Mucosa of rectum (tissue), 2 donors: Measurements from ENCODE around the gene RASGRF2.

Experiments used
- H3K27ac ChIP-seq, 2 donors: one replicate each; pipeline ENCODE4 v1.7.0; 2013; ENCODE audit warnings: inconsistent platforms in 2 of 2, low read depth in 2 of 2, low read length in 2 of 2
- H3K27me3 ChIP-seq, 2 donors: one replicate each; pipeline ENCODE4 v1.7.0; 2013; ENCODE audit warnings: low read length in 2 of 2; ENCODE audit not compliant: control insufficient read depth in 2 of 2, insufficient read depth in 2 of 2
- H3K36me3 ChIP-seq, 2 donors: one replicate each; pipeline ENCODE4 v1.7.0; 2013; ENCODE audit warnings: low read length in 2 of 2; ENCODE audit not compliant: control insufficient read depth in 2 of 2, insufficient read depth in 2 of 2
- H3K4me1 ChIP-seq, 2 donors: one replicate each; pipeline ENCODE4 v1.7.0; 2013; ENCODE audit warnings: low read length in 2 of 2, mild to moderate bottlenecking in 1 of 2; ENCODE audit not compliant: control insufficient read depth in 2 of 2, insufficient read depth in 2 of 2
- H3K4me3 ChIP-seq, 2 donors: one replicate each; pipeline ENCODE4 v1.7.0; 2013; ENCODE audit warnings: low read length in 2 of 2
- H3K9ac ChIP-seq, 2 donors: one replicate each; pipeline ENCODE4 v1.7.0; 2013; ENCODE audit warnings: low read length in 2 of 2, low read depth in 1 of 2, mild to moderate bottlenecking in 1 of 2
- H3K9me3 ChIP-seq, 2 donors: one replicate each; pipeline ENCODE4 v1.7.0; 2013; ENCODE audit warnings: low read length in 2 of 2; ENCODE audit not compliant: control insufficient read depth in 2 of 2
- donor health status: healthy.
- donor health status: Normal muscosa, but diverticular disease.

The RASGRF2 gene

DNA sequence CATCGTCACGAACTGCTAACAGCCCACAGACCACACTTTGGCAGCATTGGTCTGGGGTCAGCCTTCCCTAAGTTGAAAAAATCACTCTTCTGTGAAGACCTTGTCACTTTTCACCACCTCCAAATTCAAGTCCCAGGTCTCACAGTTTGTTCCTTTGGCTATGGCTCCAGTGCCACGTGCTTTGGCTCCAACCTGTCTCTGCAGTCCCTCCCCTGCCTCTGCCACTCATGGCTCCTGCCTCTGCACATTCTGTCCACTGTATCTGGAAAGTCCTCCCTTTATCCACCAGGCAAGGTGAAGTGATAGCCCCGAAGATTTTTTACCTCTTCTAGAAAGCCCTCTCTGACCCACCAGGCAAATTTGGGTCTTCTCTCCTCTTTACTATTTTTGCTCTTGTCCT is 278.3 kb downstream of the RASGRF2 start:
- Histone ChIP-seq H3K27ac (no peak overlapping the region), H3K27me3 (no peaks in the 10 kb centered on the region), H3K4me3 (no peak overlapping the region), H3K9me3 (no peaks in the 10 kb centered on the region), H3K36me3 (no peaks in the 10 kb centered on the region), H3K9ac (no peak overlapping the region), H3K4me1 (no peaks in the 10 kb centered on the region)

DNA sequence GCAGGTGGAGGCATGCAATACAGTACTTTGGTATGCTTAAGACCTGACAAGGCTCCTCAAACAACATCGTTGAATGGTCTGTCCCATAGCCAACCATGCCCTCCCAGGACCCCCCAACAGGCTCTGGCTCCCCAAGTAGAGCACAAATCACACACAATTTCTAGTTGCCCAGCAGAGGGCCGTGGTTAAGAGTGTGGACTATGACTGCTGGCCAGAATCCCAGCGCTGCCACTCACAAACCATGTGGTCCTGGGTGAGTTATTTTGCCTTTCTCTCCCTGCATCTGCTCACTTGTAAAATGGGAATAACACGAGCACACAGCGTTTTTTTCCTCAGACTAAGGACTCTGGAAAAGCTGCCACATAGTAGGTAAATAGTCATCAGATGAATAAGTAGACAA is 279.4 kb downstream of the RASGRF2 start:
- Histone ChIP-seq H3K9me3 (no peaks in the 10 kb centered on the region), H3K4me1 (no peaks in the 10 kb centered on the region), H3K27ac (no peak overlapping the region), H3K27me3 (no peaks in the 10 kb centered on the region), H3K9ac (no peak overlapping the region), H3K36me3 (no peaks in the 10 kb centered on the region), H3K4me3 (no peak overlapping the region)

DNA sequence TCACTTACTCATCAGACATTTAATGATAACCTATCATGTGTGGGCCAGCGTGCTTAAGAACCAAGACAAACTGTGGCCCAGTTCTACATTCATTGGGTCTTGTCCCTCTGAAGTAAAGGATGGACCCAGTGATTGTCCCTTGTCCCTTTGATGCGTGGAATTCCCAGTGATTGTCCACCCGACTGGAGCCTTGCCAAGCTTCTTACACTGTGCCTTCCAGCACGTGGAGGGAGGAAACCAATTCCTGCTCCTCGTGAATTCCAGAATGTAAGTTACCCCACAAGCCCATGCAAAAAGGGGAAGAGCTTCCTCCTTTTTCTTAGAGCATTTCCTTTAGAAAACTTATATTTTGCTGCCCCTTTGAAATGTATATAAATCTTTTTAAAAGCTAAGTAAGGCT is 280.8 kb downstream of the RASGRF2 start:
- H3K4me3 ChIP-seq: no peak overlapping the region
- no peaks in the 10 kb centered on the region for H3K27me3 ChIP-seq

DNA sequence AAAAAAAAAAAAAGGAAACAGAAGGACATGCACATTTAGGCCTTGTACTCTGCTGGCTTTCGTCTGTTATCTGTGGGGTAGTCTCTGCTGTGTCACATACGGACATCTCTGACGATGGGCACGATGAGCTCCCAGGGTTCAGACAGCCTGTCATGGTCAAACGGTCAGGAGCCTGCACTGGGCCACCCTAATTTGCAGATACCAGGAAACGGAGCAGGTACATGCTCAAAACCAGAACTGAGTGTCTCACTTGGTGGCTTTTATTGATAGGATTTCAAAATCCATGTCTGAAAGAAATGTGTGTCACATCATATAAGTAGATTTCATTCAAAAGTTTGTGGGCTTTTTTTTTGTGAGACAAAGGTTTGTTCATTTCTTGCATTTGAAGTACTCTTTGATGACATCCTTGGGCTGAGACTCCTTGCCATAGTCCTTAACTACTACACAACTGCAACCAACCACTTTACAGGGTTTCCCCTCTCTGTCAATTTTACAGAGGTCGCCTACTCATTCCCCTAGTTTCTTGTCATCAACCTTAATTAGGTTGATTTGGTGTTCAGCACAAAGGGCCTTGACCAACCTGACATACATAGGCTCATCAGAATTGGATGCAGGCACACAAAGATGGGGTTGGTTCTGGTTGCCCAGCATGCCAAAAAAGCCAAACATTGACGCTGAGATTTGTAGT is 281.9 kb downstream of the RASGRF2 start:
- Histone ChIP-seq H3K4me3 (no peak overlapping the region), H3K4me1 (no peaks in the 10 kb centered on the region), H3K9me3 (no peaks in the 10 kb centered on the region), H3K36me3 (no peaks in the 10 kb centered on the region), H3K9ac (no peak overlapping the region), H3K27me3 (no peaks in the 10 kb centered on the region), H3K27ac (no peak overlapping the region)

More for the DNA sequence above, 280.8 kb downstream of the RASGRF2 start:
- Histone ChIP-seq H3K27ac (no peak overlapping the region), H3K9me3 (no peaks in the 10 kb centered on the region), H3K36me3 (no peaks in the 10 kb centered on the region), H3K9ac (no peak overlapping the region), H3K4me1 (no peaks in the 10 kb centered on the region)

DNA sequence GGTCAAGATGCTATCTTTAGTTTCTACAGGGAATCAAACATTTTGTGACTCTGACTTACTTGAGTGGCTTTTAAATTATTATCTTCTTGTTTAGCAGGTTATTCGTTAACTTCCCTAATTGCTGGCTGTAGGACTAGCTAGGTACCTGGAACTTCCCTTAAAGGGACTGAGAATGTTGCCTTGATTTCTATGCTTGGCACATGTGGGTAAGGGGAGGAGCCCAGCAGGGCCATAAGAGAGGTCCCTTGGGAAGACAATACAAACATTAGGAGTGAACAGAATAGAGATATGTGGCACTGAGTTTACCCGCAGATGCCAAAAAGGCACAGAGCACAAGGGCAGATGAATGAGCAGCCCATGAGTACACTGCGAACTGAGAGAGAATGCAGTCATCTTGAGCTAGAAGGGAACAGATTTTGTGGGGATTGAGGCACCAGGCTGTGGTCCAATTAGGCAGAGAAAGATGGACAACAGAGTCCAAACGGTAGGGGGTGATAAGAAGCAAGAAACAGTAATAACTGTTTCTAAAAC is 282.8 kb downstream of the RASGRF2 start:
- Histone ChIP-seq H3K36me3 (no peaks in the 10 kb centered on the region), H3K9ac (no peak overlapping the region), H3K9me3 (no peaks in the 10 kb centered on the region), H3K27me3 (no peaks in the 10 kb centered on the region), H3K4me1 (no peaks in the 10 kb centered on the region), H3K4me3 (no peak overlapping the region), H3K27ac (no peak overlapping the region)

DNA sequence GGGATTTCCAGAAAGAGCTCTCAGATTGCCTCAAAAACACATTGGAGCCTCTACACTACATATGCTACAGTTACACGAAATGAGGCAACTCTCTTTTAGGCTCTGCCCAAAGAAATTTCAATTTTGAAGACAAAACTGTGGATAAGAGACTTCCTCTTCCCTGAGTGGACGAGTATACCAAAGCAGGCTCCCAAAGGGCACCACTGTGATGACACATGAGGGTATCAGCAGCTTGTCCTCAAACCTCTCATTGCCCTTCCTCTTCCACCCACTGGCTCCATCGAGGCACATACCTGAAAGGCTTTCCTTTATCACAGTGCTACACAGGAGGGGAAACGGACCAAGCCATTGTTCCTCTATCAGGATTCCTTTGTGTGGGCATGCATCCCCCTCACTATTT is 284.3 kb downstream of the RASGRF2 start:
- Histone ChIP-seq H3K4me3 (no peak overlapping the region), H3K9me3 (no peaks in the 10 kb centered on the region), H3K4me1 (no peaks in the 10 kb centered on the region), H3K27me3 (no peaks in the 10 kb centered on the region), H3K9ac (no peak overlapping the region), H3K27ac (no peak overlapping the region), H3K36me3 (no peaks in the 10 kb centered on the region)

DNA sequence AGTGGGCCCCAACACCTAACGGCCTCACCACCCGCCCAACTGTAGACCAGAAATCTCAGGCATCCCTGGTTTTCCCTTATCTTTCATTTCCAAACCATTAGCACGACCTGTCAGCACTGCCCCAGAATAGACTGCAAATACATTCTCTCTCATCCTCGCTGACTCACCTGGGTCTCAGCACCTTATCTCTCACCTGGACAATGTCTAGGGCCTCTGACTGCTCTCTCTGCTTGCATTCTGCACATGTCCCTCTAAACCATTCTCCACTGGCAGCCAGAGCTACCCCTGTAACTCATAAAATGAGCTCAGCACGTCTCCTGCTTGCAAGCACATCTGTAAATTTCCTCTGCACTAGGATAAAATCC is 285.7 kb downstream of the RASGRF2 start:
- Histone ChIP-seq H3K9me3 (no peaks in the 10 kb centered on the region), H3K27ac (no peak overlapping the region), H3K4me3 (no peak overlapping the region), H3K36me3 (no peaks in the 10 kb centered on the region), H3K4me1 (no peaks in the 10 kb centered on the region), H3K27me3 (no peaks in the 10 kb centered on the region), H3K9ac (no peak overlapping the region)

DNA sequence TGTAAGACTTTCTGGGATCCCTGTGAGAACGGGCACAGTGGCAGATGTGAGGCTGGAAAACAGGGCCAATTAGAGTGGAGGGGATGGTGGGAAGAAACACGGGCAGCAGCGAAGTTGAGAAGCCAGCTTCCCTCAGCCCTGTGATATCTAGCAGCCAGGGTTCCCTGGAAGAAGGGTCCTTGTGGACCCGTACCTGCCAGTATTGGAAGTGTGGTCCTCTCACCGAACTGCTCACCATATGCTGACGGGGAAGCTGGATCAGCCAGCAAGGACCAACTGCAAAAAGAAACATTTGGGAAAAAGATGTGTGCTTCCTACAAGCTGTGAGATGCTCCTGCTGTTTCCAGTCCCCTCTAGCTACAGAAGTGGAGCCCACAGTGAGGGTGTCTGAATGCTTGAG is 286.5 kb downstream of the RASGRF2 start:
- Histone ChIP-seq H3K9ac (no peak overlapping the region), H3K4me1 (no peaks in the 10 kb centered on the region), H3K27ac (no peak overlapping the region), H3K36me3 (no peaks in the 10 kb centered on the region), H3K9me3 (no peaks in the 10 kb centered on the region), H3K4me3 (no peak overlapping the region), H3K27me3 (no peaks in the 10 kb centered on the region)

DNA sequence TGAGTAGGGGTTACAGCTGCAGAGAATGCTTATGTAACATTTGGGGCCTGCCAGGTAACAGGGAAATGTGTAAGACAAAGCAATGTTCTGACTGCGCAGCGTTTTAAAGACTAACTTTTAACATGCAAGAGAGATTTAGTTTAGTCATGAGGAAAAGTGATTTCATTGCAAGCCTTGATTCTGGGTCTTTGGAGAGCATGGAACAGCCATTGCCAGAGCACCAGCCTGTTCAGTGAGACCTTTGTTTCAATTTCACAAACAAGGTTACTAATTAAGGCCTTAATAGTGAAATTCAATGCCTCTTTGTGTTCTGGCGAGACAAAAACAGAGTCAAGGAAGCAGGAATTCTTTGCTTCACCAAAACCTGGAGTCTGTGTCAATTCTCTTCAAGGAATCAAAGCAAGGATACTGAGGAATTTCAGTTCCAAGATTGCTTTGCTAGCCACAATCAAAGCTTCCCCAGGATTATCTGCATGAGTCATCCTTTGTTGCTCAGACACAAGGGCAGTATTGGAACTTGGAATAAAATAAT is 287.3 kb downstream of the RASGRF2 start:
- Histone ChIP-seq H3K9me3 (no peaks in the 10 kb centered on the region), H3K27ac (no peak overlapping the region), H3K9ac (no peak overlapping the region), H3K27me3 (no peaks in the 10 kb centered on the region), H3K4me3 (no peak overlapping the region), H3K36me3 (no peaks in the 10 kb centered on the region), H3K4me1 (no peaks in the 10 kb centered on the region)

DNA sequence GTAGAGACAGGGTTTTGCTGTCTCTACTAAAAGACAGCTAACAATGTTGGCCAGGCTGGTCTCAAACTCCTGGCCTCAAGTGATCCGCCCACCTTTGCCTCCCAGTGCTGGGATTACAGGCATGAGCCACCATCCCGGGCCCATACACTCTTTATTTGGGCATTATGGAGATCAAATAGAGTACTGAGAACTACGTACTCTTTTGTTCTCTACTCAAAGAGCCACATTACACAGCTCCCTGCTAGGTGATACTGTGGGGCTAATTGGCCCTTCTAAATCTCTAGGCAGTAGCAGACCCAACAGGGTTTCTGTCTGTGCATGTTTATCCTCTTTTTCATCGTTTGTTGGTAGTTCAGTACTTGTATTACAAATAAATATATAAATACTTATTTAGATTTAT is 289.1 kb downstream of the RASGRF2 start:
- Histone ChIP-seq H3K36me3 (no peaks in the 10 kb centered on the region), H3K27me3 (no peaks in the 10 kb centered on the region), H3K9me3 (no peaks in the 10 kb centered on the region), H3K9ac (no peak overlapping the region), H3K27ac (no peak overlapping the region), H3K4me1 (no peaks in the 10 kb centered on the region), H3K4me3 (no peak overlapping the region)
